Midbrain (tissue), 1 donor: ENCODE measurements around the gene PEX13.

ENCODE experiments used
- DNase-seq: peaks from one replicate; lab custom pipeline; 2025; lab: John Stamatoyannopoulos, UW

Gene PEX13

DNA sequence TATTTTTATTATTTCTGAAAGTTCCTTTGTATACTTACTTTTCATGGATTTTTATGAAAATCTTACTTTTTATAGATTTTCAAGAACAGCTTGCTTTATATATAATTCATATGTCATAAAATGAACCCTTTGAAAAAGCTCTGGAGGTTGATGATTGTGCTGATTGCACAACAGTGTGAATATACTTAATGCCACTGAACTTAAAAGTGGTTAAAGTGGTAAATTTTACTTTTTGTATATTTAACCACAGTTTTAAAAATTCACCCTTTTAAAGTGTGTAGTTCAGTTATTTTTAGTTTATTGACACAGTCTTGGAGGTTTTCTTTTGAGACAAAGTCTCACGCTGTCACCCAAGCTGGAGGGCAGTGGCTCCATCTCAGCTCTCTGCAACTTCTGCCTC, 56.6 kb downstream of the PEX13 start:
- DNase-seq = no peak

DNA sequence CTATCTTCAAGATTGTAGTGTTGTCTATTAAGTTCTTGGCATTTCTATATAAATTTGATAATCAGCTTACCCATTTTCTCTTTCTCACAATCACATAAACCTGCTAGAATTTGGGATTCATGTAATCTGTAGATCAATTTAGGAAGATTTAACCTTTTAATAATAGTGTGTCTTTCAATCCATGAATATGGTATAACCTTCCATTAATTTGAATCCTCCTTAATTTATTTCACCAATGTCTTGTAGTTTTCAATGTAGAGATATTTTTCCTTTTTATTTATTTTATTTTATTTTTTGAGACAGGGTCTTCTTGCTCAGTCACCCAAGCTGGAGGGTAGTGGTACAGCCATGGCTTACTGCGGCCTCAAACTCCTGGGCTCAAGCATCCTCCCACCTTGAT, 68.4 kb downstream of the PEX13 start:
- no peak for DNase-seq

DNA sequence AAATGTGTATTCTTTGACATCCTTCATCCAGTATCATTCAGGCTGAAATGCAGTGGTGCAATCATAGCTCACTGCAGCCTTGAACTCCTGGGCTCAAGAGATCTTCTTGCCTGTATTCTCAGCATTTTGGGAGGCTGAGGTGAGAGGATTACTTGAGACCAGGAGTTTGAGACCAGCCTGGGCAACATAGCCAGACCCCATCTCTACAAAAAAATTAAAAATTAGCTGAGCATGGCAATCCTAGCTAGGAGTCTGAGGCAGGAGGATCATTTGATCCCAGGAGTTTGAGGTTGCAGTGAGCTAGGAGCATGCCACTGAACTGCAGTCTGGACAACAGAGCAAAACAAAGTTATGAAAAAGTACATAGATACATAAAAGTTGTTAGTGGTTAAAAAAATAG, 72.3 kb downstream of the PEX13 start:
- DNase-seq = no peak

GRCh38 chr2:61090386-61090921, 72.9 kb downstream of the PEX13 start:
- DNase-seq = no peak

- no peak for DNase-seq
Measured at GRCh38 chr2:61091485-61091884, 74.0 kb downstream of the PEX13 start.

DNA sequence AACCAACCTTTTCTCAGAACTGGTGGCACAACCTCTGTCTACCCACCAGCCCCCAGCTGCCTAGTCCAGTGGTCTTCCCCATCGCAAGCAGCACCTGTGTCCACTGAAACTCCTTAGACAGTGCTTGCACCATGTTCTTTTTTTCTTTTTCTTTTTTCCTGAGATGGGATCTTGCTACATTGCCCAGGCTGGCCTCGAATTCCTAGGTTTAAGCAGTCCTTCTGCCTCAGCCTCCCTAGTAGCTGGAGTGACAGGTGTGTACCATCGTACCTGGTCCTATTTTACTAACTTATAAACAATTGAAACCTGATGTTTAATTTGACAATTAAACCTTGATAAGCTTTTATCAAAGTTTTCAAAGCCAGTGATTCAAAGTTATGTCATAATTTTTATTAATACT, 78.9 kb downstream of the PEX13 start:
- DNase-seq = no peak

- no peak for DNase-seq
Measured at GRCh38 chr2:61100801-61101200, 83.3 kb downstream of the PEX13 start.
